ENCODE data around the gene MYH6. TPM values are rescaled to one million over a fixed set of nuclear protein-coding genes. Genes with fewer than 3 reads are reported as not detected.
"Not testable (repeated sequence)": the region's sequence is repeated elsewhere in the genome, so short reads cannot be mapped to it uniquely, and the experiment has no call there.

MYH6 gene
- total RNA-seq, 1 donor from 2014 or later = 0.62 TPM

DNA sequence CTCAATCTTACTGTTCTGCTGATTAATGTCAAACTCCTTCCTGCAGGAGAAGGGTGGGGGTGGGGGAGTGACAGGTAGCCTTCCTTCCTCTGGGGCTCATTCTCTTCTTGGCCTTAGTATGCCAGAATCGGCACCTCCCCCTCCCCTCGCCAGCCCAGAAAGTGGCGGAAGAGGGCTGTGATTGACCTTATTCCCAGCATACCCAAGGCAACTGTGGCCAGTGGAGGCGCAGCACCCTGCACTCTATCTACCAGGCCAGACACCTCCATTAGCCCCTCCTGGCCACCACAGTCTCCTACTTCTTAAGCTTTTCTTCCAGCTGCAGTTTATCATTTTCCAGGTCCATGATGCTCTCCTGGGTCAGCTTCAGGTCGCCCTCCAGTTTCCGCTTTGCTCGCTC, 15.5 kb downstream of the MYH6 start:
- no peaks in the 10 kb centered on the region for H3K4me1 ChIP-seq
- no peak overlapping the region for H3K27ac ChIP-seq
- intact Hi-C loops (cut with DNase I) = no loop called here
- no peaks in the 10 kb centered on the region for H3K9me3 ChIP-seq
- H3K27me3 ChIP-seq (ENCODE audit: low read depth) = no peaks in the 10 kb centered on the region
- TF ChIP-seq, protein P1, sequence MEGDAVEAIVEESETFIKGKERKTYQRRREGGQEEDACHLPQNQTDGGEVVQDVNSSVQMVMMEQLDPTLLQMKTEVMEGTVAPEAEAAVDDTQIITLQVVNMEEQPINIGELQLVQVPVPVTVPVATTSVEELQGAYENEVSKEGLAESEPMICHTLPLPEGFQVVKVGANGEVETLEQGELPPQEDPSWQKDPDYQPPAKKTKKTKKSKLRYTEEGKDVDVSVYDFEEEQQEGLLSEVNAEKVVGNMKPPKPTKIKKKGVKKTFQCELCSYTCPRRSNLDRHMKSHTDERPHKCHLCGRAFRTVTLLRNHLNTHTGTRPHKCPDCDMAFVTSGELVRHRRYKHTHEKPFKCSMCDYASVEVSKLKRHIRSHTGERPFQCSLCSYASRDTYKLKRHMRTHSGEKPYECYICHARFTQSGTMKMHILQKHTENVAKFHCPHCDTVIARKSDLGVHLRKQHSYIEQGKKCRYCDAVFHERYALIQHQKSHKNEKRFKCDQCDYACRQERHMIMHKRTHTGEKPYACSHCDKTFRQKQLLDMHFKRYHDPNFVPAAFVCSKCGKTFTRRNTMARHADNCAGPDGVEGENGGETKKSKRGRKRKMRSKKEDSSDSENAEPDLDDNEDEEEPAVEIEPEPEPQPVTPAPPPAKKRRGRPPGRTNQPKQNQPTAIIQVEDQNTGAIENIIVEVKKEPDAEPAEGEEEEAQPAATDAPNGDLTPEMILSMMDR (IDR thresholded peaks at IDR 0.05) = no peak
- no peaks in the 10 kb centered on the region for H3K36me3 ChIP-seq
- H3K4me3 ChIP-seq = no peak overlapping the region
- no peak for DNase-seq
- ATAC-seq = no peak

DNA sequence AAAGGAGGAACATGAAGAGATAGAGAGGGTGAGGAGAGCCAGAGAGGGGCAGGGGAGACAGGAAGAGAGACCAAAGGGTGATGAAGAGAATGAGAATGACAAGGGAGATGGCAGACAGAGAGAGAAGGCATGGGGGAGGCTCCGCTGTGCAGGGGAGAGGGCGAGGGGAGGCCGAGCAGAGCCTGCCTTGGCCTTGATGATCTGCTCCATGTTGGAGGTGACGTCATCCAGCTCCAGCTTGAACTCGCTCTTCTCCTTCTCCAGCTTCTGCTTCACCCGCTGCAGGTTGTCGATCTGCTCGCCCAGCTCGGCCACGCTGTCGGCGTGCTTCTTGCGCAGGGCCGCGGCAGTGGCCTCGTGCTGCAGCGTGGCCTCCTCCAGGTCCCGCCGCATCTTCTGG, 18.2 kb downstream of the MYH6 start:
- ATAC-seq; H3K36me3 ChIP-seq; H3K9me3 ChIP-seq; H3K4me1 ChIP-seq; DNase-seq; intact Hi-C loops (cut with DNase I); H3K27ac ChIP-seq; H3K27me3 ChIP-seq (ENCODE audit: low read depth); H3K4me3 ChIP-seq: not testable (repeated sequence)

DNA sequence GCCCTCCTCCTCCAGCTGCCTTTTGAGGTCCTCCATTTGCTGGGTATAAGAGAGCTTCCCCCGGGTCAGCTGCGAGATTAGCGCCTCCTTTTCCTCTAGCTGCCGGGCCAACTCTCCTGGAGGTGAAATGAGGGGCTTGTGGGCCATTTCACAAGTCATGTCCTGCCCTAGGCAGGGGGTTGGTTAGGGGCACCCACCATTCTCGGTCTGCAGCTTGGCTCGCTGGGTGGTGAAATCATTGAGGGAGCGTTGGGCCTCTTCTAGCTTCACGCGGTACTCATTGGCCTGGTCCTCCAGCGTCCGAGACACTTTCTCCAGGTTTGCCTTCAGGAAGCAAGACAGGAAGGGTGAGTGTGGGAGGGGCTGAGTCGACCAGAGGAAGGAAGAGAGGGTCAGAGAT, 18.7 kb downstream of the MYH6 start:
- intact Hi-C loops (cut with DNase I) = no loop called here
- H3K36me3 ChIP-seq = no peaks in the 10 kb centered on the region

DNA sequence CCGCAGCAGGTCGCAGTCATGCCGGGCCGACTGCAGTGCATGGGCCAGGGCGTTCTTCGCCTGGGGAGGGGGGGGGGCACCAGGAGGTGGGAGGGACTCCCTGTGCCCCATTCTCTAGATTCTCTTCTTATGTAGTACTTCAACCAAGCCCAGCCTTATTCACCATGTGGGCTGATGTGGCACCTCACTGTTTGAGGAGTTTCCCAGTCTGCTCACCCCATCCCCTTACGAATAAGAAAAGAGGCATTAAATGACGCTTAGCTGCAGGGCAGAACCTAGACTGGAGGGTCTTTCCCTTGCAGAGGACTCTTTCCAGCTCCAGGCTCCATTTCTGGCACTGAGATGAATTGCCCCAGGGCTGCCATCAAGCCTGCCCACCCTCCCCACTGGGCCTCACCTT, 19.1 kb downstream of the MYH6 start:
- no peak for ATAC-seq
- no peak overlapping the region for H3K4me3 ChIP-seq
- H3K27me3 ChIP-seq (ENCODE audit: low read depth) = no peaks in the 10 kb centered on the region
- no peaks in the 10 kb centered on the region for H3K4me1 ChIP-seq
- no peak overlapping the region for H3K27ac ChIP-seq
- TF ChIP-seq, protein P1 (IDR thresholded peaks at IDR 0.05) = no peak
- DNase-seq = no peak
- H3K36me3 ChIP-seq = no peaks in the 10 kb centered on the region
- intact Hi-C loops (cut with DNase I) = no loop called here
- no peaks in the 10 kb centered on the region for H3K9me3 ChIP-seq

More for the DNA sequence above, 18.7 kb downstream of the MYH6 start:
- no peak overlapping the region for H3K27ac ChIP-seq
- no peak for ATAC-seq
- H3K27me3 ChIP-seq (ENCODE audit: low read depth) = no peaks in the 10 kb centered on the region
- H3K4me3 ChIP-seq = no peak overlapping the region
- no peaks in the 10 kb centered on the region for H3K4me1 ChIP-seq
- TF ChIP-seq, protein P1 (IDR thresholded peaks at IDR 0.05) = no peak
- DNase-seq = no peak
- H3K9me3 ChIP-seq = no peaks in the 10 kb centered on the region

DNA sequence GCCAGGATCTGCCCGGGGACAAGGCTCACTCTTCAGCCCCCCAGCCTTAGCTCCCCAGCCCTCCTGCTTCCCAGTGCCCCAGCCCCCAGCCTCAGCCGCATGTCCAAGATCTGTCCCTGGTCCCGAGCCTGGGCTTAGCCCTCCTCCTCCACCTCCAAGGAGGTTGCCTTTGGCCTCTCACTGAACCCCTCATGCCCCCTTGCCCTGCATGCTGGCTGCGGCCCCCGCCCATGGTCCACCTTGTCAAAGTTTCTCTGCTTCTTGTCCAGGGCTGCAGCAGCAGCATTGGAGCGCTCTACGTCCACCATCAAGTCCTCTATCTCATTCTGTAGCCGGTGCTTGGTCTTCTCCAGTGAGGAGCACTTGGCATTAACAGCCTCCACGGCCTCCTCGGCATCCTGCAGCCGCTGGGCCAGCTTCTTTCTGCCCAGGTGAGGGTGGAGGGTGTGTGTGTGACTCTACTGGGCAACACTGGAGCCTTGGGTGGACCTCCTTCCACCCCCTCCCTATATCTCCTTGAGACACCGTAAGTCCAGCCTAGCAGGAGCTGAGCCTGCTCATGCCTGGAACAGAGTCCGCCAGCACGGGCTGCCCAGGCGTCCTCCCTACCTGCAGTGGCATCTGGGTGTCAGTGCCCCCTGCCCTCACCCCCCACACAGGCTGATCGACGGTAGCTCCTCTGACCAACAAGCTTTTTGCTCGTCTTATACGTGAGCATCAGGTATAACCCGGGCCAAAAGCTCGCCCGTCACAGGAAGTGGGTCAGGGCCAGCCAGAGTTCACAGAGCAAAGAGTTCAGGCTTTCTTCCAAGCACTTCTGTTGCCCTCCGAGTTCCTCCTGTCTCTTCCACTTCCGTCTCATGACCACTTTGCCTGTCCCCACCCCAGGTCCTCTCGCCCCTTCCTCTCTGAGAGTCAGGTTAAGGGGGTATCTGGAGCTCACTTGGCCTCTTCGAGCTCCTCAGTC, 19.9 kb downstream of the MYH6 start:
- no peak for DNase-seq
- H3K9me3 ChIP-seq = no peaks in the 10 kb centered on the region
- H3K27me3 ChIP-seq (ENCODE audit: low read depth) = no peaks in the 10 kb centered on the region
- no peaks in the 10 kb centered on the region for H3K36me3 ChIP-seq
- H3K4me1 ChIP-seq = no peaks in the 10 kb centered on the region
- H3K27ac ChIP-seq = no peak overlapping the region
- H3K4me3 ChIP-seq = no peak overlapping the region
- intact Hi-C loops (cut with DNase I) = no loop called here
- peak in 1 of 2 donors; percentile 8 for ATAC-seq
- TF ChIP-seq, protein P1 (IDR thresholded peaks at IDR 0.05) = no peak

DNA sequence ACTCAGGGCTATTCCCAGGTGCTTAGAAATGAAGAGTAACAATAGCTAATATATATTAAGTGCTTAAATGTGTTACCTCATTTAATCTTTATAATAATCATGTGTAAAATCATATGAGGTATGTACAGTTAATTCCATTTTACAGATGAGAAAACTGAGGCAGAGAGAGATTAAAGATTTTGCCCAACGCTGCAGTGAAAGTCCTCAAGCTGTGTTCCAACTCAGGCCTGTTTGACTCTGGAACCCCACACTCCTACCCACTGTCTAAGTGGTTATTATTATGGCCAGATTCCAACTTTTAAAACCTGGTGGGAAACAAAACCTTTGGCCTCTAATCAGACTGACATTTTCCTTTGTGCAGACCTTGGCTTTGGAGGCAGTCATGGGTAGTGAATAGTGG, 21.1 kb downstream of the MYH6 start:
- Histone ChIP-seq H3K27me3 (ENCODE audit: low read depth) (peaks cover 4% of the 10 kb centered on the region), H3K36me3 (no peaks in the 10 kb centered on the region), H3K4me3 (no peak overlapping the region), H3K9me3 (no peaks in the 10 kb centered on the region), H3K27ac (no peak overlapping the region), H3K4me1 (no peaks in the 10 kb centered on the region)
- TF ChIP-seq, protein P1 (IDR thresholded peaks at IDR 0.05) = no peak
- intact Hi-C loops (cut with DNase I) = no loop called here
- ATAC-seq (no peak), DNase-seq (no peak)

DNA sequence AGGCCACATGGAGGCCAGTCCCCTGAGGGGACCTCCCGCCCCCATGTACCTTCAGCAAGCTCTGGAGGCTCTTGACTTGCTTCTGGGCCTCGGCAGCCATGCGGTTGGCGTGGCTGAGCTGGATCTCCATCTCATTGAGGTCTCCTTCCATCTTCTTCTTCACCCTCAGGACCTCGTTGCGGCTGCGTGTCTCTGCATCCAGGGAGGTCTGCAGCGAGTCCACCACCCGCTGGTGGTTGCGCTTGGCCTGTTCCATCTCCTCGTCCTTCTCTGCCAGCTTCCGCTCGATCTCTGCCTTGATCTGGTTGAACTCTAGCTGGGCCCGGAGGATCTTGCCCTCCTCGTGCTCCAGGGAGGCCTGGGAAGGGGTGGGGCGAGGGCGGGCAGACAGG, 21.8 kb downstream of the MYH6 start:
- intact Hi-C loops (cut with DNase I); H3K36me3 ChIP-seq; H3K27ac ChIP-seq; ATAC-seq; DNase-seq; H3K4me1 ChIP-seq; H3K9me3 ChIP-seq; H3K27me3 ChIP-seq (ENCODE audit: low read depth); H3K4me3 ChIP-seq: not testable (repeated sequence)

Data from lower lobe of right lung (tissue), 2 donors.